Left lobe of liver (tissue), 2 donors: ENCODE results near the gene HOXA4. TPM values are rescaled to one million over a fixed set of nuclear protein-coding genes. Genes with fewer than 3 reads are reported as not detected.

ENCODE experiments used
- ATAC-seq: fragments of 200-7000 bp; cut with Tn5 transposase; one replicate; pipeline ENCODE4 v1.9.1; 2020; ENCODE audit warnings: mild to moderate bottlenecking, moderate library complexity
- DNase-seq: peaks from one replicate; pipeline ENCODE4 v3.0.0-alpha.2; 2020; ENCODE audit warnings: low spot score
- total RNA-seq: library from RNA; stranded (reverse); gene quantifications from one replicate; pipeline ENCODE4 v1.2.1, GENCODE V29; 2021
- donor health status: DM: no; HTN: no; CAD: no; lungs with moderate emphysema.
- donor health status: DM: no; HTN: yes; CAD: no.

The HOXA4 gene
- 0.43 TPM for total RNA-seq

DNA sequence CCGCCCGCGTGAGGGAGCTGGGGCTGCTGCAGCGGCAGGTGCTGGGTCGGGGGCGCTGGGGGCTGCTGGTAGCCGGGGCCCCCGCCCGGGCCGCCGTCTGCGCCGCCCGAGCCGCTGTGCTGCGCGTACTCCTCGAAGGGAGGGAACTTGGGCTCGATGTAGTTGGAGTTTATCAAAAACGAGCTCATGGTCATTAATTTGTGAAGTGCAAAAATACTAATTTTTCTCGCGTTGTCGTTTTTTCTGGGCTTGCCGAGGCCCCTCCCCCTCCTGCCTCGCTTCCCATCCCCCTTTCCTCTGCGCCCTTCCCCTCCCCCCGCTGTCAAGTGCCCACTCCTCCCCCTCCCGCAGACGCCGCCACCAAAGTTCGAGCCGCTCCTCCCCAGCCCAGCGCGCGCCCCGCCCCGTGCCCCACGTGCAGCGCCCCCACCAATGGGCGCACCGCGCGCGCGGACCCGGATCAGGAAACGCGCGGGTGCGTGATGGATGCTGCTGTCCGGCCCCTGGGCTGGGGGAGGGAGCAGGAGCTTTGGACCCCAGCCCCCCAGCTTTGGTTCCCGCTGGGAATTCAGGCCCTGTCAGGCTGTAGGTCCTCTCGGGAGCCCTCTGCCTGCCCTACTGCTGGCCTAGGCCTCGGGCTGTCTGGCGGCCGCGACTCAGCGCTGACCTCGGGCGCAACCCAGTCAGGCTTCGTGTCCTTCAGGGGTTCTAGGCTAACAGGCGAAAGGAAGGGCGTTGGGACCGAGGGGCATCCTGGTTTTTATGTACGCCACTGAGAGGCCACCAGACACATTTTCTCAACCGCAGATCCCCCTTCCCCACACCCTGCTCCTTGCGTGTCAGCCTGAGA is at the start of gene HOXA4:
Gene HOXA4 (minus strand): TSS at position 218 of the 850 bp plus-strand sequence. CDS start 24 bp downstream, at position 194.
- peak; percentile 70 for DNase-seq

DNA sequence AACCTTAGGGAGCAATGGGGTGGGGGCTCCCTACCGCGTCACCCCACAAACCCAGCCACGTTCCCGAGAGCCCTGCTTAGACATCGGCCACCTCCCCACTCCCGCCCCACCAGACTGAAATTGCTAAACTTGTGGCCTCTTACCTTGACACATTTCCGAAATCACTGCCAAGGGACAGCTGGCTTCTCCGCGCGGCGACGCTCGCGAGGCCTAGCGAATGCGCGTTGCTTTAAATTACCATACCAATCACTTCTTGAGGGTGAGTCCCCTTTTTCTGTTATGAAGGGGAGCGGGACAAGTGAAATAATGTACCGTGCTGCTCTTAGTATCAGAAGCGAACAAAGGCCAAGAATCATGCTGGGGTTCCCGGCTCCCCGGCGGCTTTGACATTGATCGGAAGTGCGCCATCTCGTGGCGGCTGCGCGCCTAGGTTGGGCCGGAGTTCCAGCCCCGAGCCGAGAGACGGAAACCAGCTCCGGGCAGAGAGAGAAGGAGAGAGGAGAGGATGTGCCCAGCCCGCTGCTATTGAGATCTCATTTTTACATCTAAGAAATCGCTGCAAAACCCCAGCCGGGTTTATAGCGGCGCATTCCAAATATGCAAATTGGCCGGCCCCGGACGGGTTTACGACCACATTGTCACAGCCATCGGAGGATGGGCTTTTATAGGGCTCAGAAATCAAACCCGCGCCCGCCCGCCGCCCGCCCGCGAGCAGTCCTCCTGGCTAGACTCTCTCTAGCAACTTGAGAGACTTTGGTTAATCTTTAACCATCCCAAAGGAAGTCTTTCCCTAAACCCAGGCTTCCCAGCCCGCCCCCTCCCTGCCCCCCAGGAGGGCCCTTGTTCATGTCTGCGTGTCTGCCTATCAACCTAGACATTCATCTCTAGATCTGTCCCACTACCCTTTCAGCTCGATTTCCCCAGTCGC is 49.2 kb upstream of the HOXA4 start:
- ATAC-seq (peak; percentile 60), DNase-seq (no peak)

More for the DNA sequence above, at the start of gene HOXA4:
- peak; percentile 92 for ATAC-seq

DNA sequence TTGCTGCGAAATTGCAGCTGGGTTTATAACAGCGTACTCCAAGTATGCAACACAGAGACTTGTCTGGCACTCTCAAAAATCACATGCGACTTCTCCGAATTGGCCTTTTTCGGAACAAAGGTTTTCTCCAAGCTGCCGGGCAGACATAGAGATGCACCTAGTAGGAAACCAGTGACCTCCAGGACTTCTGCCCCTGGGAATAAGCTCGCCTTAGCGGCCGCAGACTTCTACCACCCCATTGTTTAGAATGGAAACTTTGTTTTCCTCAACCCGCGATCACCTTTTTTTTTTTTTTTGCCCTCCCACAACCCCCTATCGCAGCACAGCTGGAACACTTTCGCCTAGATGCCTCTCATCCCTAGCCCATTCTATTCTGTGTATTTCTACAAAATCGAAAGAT is 48.5 kb upstream of the HOXA4 start:
- no peak for DNase-seq
- ATAC-seq = no peak

DNA sequence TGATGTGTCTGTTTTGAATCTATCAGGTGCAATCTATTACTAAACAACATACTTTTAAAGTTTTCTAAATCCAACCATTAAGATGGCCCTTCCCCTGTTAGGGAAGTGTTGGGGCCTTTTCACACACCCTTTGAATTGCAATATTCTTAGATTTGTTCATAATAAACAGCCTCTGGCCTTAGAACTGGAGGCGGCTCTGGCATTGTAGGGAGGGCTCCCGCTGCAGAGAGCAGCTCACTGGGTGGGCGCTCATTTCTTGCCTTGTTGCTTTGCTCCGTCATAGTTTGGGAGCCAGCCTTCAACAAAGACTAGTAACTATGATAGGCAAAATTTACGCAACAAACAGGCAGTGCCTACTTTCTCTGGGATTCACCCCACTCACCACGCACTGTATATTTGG is 47.8 kb upstream of the HOXA4 start:
- DNase-seq (no peak), ATAC-seq (no peak)

DNA sequence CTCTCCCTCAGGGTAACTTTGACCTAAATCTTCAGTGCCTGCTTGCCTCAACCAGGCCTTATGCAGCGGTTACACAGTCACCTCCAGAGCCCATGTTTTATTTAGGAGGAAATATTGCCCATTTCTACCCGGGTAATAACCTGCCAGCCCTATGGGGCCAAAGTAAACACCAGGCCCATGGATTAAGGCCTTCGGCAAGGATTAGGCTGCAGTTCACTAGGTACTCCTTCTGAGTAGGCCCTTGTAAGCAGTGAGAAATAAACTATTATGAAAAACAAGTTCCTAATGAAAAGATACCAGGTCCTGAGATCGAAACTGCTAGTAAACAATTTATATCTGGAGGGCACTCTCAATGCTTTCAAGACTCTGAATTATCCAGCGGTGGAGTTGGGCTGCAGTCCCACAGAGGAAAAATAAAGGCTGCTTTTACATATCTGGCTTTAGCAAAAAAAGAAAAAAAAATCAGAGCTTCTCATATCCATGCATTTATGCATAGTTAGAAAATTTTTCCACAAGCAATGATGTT is 47.3 kb upstream of the HOXA4 start:
- no peak for ATAC-seq
- no peak for DNase-seq

DNA sequence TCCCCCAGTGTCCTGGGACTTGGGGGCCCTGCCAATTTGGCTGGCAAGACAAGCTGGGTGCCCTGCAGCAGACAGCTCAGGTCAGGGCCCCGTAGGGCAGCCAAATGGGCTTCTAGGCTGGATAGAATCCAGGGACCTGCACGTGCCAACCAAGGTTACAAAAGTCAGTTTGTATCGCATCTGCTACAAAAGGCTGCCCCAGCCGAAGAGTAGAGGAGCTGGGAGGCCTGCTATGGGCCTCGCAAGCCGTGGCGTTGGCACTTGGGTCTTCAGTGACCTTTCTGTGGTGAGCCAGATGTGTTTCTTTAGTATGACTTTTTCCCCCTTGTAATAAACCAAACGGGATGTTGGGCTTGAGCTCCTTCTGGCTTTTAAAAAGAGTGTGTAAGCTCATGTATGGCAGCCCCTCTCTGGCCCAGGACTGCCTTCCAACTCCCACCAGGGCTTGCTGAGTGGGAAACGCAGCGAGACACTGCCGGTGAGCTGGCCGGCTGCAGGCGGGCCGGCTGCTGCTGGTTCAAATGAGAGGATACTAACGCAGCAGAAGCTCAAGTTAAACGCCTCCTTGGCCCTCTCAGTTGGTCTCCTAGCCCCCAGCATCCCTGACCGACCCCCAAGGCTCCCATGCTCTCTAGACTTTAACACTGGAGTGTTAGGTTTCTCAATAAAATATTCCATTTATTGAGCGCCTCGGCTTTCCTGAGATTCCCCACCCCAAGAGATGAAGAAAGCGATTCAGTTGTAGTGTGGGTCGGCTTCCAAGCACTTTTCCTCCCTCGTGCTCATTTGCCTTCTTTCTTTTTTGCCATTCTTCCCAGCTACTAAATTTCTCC is 46.6 kb upstream of the HOXA4 start:
- ATAC-seq (no peak), DNase-seq (no peak)

DNA sequence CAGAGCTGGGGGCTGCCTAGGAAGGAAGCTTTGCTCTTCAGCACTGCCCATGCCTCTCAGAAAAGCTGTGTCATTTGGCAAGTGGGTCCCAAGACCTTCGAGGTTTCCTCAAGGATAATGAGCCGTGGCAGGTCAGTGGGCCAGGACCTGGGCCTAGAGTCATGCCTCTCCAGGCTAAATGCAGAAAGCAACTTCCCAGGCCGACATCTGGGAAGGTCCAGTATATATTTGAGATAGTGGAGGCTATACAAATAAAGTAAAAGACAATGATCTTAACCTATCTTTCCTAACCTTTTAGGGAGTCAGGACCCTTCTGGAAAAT is 45.9 kb upstream of the HOXA4 start:
- no peak for ATAC-seq
- DNase-seq = no peak

DNA sequence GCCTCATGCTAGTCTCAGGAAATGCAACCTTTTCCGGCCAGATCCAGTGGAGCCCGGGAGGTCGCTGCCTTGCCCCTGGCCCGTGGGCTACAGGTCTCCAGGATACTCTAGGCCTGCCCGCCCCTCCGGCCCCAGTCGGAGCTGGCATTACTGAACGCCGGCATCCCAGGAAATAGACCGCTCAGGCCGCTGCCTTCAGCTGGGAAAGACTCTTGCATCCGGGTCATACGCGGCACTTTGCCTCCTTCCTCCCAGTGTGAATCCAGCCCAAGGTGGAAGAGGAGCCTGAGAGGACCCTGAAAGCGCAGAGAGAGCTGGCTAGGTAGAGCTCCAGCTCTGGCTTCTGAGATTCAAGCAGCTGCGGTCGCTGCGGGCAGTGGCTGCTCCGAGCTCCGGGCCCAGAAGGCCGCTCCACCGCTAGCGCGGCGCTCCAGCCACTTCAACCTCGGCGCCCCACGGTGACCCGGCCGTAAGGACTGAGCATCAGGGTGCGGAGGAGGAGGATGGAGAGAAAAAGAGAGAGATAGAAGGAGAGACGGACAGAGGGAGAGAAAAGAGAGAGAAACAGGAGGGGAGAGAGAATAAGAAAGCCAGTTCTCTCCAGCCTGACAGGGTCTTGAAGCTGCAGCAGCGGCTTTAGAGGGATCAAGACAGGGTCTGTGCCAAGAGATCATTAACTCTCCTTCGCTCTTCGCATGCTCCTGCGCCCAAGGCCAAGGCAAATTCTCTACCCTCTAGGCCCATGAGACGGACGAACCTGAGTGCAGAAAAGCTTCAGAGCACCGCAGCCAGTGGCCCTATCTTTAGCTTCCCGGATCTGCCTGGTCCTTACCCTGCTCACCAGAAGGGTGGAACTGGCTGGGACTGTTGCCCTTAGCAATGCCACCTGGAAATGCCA is 45.3 kb upstream of the HOXA4 start:
- no peak for DNase-seq
- no peak for ATAC-seq

DNA sequence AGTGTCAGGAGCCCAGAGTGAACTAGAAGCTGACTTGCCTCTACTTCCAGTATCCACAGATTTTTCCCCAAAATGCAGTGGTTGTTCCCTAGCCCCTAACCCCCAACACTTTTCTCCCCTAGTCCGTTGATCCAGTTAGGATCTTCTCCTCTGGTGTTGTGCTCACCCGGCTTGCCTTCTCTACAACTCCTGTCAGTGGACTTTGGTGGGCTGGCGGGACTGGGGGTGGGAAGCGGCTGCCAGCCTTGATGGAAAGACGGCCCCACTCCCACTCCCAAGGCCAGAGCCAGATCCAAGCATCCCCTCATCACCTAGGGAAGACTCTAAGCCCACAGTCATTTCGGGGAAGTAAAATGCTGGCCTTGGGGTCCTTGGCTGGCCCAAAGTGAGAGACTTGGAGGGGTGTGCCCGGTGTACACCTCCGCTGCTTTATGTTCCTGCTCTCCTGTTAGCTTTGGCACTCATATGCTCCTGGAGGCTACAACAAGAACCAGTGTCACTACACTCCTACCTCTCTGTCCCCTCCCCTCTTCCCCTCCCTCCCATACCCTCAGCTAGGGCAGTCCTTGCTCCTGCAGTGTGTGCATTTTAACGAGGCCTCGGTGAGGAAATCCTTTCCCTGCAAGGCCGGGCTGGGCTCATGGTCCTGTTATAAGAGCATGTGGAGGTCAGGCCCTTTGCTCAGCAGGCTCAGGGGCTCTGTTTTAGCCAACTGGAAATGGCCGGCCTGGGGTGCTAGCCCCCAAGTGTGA is 44.5 kb upstream of the HOXA4 start:
- ATAC-seq (no peak), DNase-seq (no peak)

DNA sequence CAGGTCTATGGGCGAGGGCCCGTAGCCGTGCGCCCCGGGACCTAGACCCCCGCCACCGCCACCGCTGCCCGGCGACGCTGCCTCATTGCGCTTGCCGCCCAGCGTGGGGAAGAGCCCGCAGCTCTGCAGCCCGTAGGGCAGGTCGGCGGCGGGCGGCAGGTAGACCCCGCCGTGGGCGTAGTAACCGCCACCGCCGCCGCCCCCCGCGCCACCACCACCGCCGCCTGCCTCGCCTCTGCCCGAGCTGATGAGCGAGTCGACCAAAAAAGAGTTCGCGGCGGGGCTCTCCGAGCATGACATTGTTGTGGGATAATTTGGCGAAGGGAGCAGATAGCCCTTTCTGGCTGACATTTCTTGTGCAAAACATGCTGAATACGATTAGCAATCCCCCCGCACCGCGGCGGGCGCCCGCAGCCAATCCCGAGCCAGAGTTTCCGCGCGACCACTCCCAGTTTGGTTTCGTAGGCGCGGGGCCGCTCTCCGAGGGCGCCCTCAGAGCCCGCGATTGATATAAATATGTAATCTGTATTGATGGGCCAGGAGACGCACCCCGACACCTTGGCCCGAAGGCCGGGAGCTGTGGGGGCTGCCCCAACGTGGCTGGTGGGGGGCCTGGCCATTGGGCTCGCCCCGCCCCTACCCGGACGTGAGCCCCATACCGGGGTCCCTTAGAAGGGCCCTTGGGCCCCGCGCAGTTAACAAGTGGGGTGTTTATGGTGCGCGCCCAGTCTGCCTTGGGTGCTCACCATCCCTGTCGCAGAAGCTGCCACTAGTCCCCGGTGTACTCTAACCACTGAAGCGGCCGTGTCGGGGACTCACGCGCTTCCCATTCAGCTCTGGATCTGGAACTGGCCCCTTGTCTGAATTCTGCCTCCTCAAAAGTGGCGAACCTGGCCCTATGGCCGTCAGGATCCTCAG is 43.7 kb upstream of the HOXA4 start, which contains the start of gene HOXA10:
Gene HOXA10 (minus strand): TSS at position 365 of the 918 bp plus-strand sequence. CDS start 14 bp downstream, at position 351.
- DNase-seq = no peak
- ATAC-seq = no peak

DNA sequence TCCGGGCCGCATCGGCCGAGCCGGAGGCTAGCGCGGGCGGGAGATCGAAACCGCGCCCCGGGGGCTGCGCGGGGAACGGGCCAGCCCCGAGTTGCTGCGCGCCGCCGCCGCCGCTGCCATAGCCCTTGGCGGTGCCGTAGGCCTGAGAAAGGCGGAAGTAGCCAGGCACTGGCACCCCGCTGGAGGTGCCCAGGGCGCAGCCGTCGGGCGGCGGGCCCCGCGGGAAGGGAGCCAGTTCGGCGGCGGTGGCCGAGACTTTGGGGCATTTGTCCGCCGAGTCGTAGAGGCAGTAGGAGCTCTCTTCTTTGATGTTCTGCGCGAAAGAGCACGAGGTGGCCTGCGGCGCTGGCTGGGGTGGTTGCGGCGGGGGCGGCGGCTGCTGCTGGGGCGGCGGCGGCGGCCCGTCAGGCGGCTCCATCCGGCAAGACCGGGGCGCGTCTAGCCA is 43.0 kb upstream of the HOXA4 start:
- peak; percentile 33 for ATAC-seq
- DNase-seq = no peak

DNA sequence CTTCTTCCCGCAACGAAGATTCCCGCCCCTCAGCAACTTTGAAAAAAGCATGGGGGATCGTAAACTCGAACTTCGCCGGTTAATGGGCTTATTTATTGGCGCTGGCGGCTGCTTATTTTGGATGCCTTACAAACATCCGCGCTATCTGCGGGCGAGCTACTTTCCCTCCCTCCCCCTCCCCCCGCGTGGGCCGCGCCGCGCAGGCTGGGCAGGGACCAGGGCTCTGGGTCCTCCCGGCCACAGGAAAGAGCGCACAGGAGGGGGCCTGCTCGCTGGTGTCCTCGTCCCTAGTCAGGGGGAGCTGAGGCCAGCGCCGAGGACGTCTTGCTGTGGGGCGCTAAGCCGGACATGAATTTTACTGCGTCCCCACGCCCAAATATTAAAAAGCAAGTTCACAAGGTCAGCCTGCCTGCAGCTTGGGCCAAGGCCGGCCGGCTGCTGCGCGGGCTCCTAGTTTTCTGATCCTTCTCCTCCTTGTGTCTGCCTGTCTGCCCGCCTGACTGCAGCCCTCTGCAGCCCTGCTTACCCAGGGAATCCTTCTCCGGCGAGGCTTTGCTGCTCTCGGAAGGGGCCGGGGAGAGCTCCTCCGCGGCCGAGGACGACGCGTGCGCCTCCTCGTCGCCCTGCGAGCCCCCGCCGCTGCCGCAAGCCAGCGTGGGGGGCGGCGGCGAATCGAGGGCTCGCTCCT is 42.4 kb upstream of the HOXA4 start:
- ATAC-seq = peak; percentile 21
- DNase-seq = no peak

DNA sequence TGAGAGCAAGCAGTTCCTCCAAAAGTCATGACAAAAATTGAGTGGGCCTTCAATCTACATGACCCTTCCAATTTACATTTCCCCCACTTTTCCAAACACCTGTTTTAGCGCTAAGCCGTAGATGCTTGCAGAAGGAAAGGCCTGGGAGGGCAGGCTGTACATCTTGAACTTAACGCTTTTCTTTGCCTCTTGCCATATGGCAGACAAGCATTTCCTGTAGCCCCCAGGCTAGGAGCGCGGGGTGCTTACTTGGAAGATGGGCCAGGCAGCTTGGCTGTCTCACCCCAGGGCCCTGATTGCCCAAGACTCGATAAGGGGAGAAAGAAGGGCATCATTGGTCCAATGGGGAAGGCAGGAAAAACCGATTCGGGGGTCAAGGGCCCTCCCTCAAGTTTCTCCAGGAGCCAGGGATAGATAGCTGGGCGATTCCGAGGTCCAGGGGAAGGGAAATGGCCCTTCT is 41.8 kb upstream of the HOXA4 start:
- DNase-seq (no peak), ATAC-seq (no peak)

DNA sequence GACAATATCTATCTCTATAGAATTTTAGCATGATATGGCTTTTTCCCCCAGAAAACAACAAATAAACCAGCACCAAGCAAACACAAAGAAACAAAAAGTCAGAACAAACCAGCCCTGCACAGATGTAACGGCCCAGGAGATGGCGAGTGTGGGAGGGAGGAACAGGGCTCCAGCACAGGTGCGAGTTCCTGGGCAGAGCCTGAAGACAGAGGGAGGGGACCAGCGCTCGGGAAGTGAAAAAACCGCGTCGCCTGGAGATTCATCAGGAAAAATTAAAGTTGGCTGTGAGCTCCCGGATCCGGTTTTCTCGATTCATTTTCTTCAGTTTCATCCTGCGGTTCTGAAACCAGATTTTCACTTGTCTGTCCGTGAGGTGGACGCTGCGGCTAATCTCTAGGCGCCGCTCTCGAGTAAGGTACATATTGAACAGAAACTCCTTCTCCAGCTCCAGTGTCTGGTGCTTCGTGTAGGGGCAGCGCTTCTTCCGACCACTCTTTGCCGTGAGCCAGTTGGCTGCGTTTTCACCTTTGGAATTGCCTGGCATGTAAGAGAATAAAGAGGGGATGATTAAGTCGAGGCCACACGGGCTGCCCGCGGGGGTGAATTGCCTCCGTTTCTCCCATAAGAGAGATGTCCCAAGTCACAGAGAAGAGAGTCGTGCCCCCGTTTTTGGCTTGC is 41.2 kb upstream of the HOXA4 start:
- ATAC-seq = no peak
- DNase-seq = no peak

DNA sequence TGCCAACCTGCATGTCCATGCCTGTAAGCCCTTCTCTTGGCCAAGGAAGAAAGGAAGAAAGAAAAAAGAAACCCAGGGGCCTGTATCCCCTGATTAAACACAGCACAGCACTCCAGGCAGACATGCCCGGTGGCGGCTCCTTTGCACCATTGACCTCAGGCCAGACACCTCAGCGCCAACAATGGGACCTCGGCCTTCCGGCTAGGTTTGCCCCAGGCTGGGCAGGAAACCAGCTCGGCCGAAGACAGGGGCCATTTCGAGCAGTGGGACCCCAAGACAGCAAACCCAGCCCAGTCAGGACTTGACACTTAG is 40.7 kb upstream of the HOXA4 start:
- DNase-seq = no peak
- ATAC-seq = no peak

DNA sequence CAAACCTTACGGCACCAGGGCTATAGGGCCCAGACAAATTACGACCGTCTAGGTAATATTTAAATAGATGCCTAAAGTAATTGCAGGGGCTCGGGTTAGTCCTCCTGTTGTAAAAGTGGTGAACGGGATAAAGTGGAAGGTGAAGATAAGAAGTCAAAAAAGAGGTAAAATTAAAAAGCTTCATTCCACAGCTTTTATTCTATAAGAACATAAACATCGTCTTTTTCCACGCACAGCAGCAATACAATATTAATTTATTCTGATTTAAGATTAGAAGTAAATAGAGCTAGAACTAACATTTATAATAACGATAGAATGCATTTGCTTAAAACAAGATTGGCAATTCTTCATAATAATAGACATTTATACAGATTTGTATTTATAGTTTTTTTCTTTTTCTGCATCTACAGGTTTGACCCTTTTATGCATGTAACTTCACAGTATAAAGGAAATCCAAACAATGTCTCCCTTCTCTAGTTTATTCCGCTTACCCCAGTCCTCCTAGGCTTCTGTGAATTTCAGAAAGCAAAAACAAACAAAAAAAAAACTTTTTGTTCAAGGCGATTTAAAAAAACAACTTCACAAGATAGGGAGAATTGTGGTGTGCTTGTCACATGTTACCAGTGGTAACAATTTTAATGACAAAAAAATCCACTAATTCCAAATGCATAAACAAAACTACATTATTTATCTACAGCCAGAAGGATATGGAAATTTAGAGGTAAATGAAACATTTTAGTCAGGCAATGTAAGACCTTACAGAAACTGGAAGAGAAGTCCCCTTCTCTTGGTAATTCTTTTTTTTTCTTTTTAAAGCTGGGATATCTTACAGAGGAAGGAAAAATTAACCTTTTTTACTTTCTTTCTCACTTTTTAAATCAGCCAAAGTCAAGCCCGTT is 40.1 kb upstream of the HOXA4 start:
- ATAC-seq (no peak), DNase-seq (no peak)
